NCI-H2196 treated with DMSO at 0.1 percent for 48 hours (cell line): ENCODE measurements around the gene CTNNBL1.

ENCODE experiments used
- DNase-seq: peaks from one replicate; lab custom pipeline; 2025; ENCODE audit not compliant: unreplicated experiment; lab: John Stamatoyannopoulos, UW

Gene CTNNBL1

GRCh38 chr20:37808233-37809070 lies 114.6 kb downstream of the CTNNBL1 start:
- no peak for DNase-seq

- DNase-seq = no peak
Measured at GRCh38 chr20:37810027-37810426, 116.2 kb downstream of the CTNNBL1 start.

GRCh38 chr20:37816003-37816402 lies 122.2 kb downstream of the CTNNBL1 start:
- DNase-seq = no peak

- DNase-seq = no peak
Measured at GRCh38 chr20:37816726-37817125, 122.9 kb downstream of the CTNNBL1 start.

GRCh38 chr20:37821696-37822095 lies 127.9 kb downstream of the CTNNBL1 start:
- no peak for DNase-seq

- DNase-seq = no peak
Measured at GRCh38 chr20:37822141-37822601, 128.3 kb downstream of the CTNNBL1 start.

GRCh38 chr20:37823296-37823980 lies 129.6 kb downstream of the CTNNBL1 start:
- DNase-seq = no peak

GRCh38 chr20:37827605-37828004 lies 133.8 kb downstream of the CTNNBL1 start:
- no peak for DNase-seq

GRCh38 chr20:37828684-37829083 lies 134.9 kb downstream of the CTNNBL1 start:
- DNase-seq = no peak

GRCh38 chr20:37829128-37829527 lies 135.3 kb downstream of the CTNNBL1 start:
- no peak for DNase-seq

GRCh38 chr20:37833221-37833896 lies 139.5 kb downstream of the CTNNBL1 start:
- no peak for DNase-seq

GRCh38 chr20:37836926-37837325 lies 143.1 kb downstream of the CTNNBL1 start:
- DNase-seq = no peak

GRCh38 chr20:37837924-37838323 lies 144.1 kb downstream of the CTNNBL1 start:
- DNase-seq = no peak

- no peak for DNase-seq
Measured at GRCh38 chr20:37838769-37839431, 145.1 kb downstream of the CTNNBL1 start.

- DNase-seq = peak; percentile 13
Measured at GRCh38 chr20:37839432-37839827, 145.6 kb downstream of the CTNNBL1 start.

GRCh38 chr20:37839955-37840354 lies 146.1 kb downstream of the CTNNBL1 start:
- DNase-seq = no peak

- DNase-seq = no peak
Measured at GRCh38 chr20:37841389-37841788, 147.6 kb downstream of the CTNNBL1 start.

- DNase-seq = no peak
Measured at GRCh38 chr20:37841971-37842370, 148.1 kb downstream of the CTNNBL1 start.

- peak; percentile 36 for DNase-seq
Measured at GRCh38 chr20:37845241-37845681, 151.4 kb downstream of the CTNNBL1 start.

GRCh38 chr20:37845878-37846277 lies 152.0 kb downstream of the CTNNBL1 start:
- DNase-seq = peak; percentile 36

GRCh38 chr20:37846573-37846972 lies 152.7 kb downstream of the CTNNBL1 start:
- DNase-seq = no peak
